Jurkat, Clone E6-1 (cell line): ENCODE data around the gene BNIP2. TPM values are rescaled to one million over a fixed set of nuclear protein-coding genes. Genes with fewer than 3 reads are reported as not detected.
"Not testable (repeated sequence)": the region's sequence is repeated elsewhere in the genome, so short reads cannot be mapped to it uniquely, and the experiment has no call there.

Source experiments
- DNase-seq: peaks from one replicate; pipeline ENCODE4 v3.0.0-alpha.2; 2011; ENCODE audit warnings: low read depth, low spot score
- H3K4me3 ChIP-seq: 2 replicates; pipeline ENCODE4 v1.5.1; 2011; ENCODE audit warnings: mild to moderate bottlenecking, low read length, control low read depth, moderate library complexity
- polyA plus RNA-seq: library from polyadenylated mRNA; unstranded; fragments of >200 nt; gene quantifications from one replicate; pipeline ENCODE4 v1.2.1, GENCODE V29; 2012; ENCODE audit warnings: missing spikeins; ENCODE audit not compliant: insufficient read length, insufficient read depth

Gene BNIP2
- polyA plus RNA-seq, result 40.8 TPM

- DNase-seq, result peak; percentile 98
- H3K4me3 ChIP-seq, result peak within 1 kb of the TSS; percentile 95
Observed at GRCh38 chr15:59688782-59689625, at the start of gene BNIP2. Gene BNIP2 (minus strand): TSS chr15:59689320. CDS start chr15:59682457, 6,863 bp downstream.

GRCh38 chr15:59738676-59739075, 49.6 kb upstream of the BNIP2 start:
- DNase-seq, result no peak
- H3K4me3 ChIP-seq, result no peak overlapping the region

- no peak for DNase-seq
Observed at GRCh38 chr15:59736181-59736580, 47.1 kb upstream of the BNIP2 start.

GRCh38 chr15:59725151-59725486, 36.0 kb upstream of the BNIP2 start:
- no peak for DNase-seq
- H3K4me3 ChIP-seq, result no peak overlapping the region

More at GRCh38 chr15:59736181-59736580, 47.1 kb upstream of the BNIP2 start:
- no peak overlapping the region for H3K4me3 ChIP-seq

- no peak overlapping the region for H3K4me3 ChIP-seq
Observed at GRCh38 chr15:59723687-59724346, 34.7 kb upstream of the BNIP2 start.

GRCh38 chr15:59722476-59722875, 33.4 kb upstream of the BNIP2 start:
- DNase-seq, result no peak

More at GRCh38 chr15:59723687-59724346, 34.7 kb upstream of the BNIP2 start:
- no peak for DNase-seq

GRCh38 chr15:59722037-59722436, 32.9 kb upstream of the BNIP2 start:
- no peak overlapping the region for H3K4me3 ChIP-seq
- no peak for DNase-seq

More at GRCh38 chr15:59722476-59722875, 33.4 kb upstream of the BNIP2 start:
- H3K4me3 ChIP-seq, result no peak overlapping the region

GRCh38 chr15:59721411-59721810, 32.3 kb upstream of the BNIP2 start:
- DNase-seq, result no peak
- no peak overlapping the region for H3K4me3 ChIP-seq

GRCh38 chr15:59713177-59713576, 24.1 kb upstream of the BNIP2 start:
- H3K4me3 ChIP-seq, result no peak overlapping the region
- no peak for DNase-seq

- no peak overlapping the region for H3K4me3 ChIP-seq
- DNase-seq, result no peak
Observed at GRCh38 chr15:59711451-59712243, 22.5 kb upstream of the BNIP2 start.

GRCh38 chr15:59707619-59708018, 18.5 kb upstream of the BNIP2 start:
- DNase-seq, result no peak
- no peak overlapping the region for H3K4me3 ChIP-seq

- H3K4me3 ChIP-seq, result no peak overlapping the region
- DNase-seq, result no peak
Observed at GRCh38 chr15:59703979-59704796, 15.1 kb upstream of the BNIP2 start.

- DNase-seq, result no peak
Observed at GRCh38 chr15:59702351-59702750, 13.2 kb upstream of the BNIP2 start.

GRCh38 chr15:59701880-59702279, 12.8 kb upstream of the BNIP2 start:
- H3K4me3 ChIP-seq, result no peak overlapping the region
- DNase-seq, result no peak

More at GRCh38 chr15:59702351-59702750, 13.2 kb upstream of the BNIP2 start:
- H3K4me3 ChIP-seq, result no peak overlapping the region

GRCh38 chr15:59699810-59700431, 10.8 kb upstream of the BNIP2 start:
- H3K4me3 ChIP-seq, result no peak overlapping the region
- no peak for DNase-seq

GRCh38 chr15:59698065-59698464, 8.9 kb upstream of the BNIP2 start:
- not testable (repeated sequence) for H3K4me3 ChIP-seq, DNase-seq

GRCh38 chr15:59696332-59696731, 7.2 kb upstream of the BNIP2 start:
- H3K4me3 ChIP-seq, result no peak overlapping the region
- DNase-seq, result no peak

GRCh38 chr15:59694779-59695178, 5.7 kb upstream of the BNIP2 start:
- DNase-seq, result no peak
- H3K4me3 ChIP-seq, result no peak overlapping the region
